Endothelial cell of umbilical vein (primary cell): ENCODE data around the gene SBF1. TPM values are rescaled to one million over a fixed set of nuclear protein-coding genes. Genes with fewer than 3 reads are reported as not detected.

Experiments used
- BruUV-seq: library from RNA; stranded (reverse); fragments of 400-500 nt; replicated peaks from 2 replicates; lab custom pipeline; 2021; lab: Mats Ljungman, UMichigan
- CTCF ChIA-PET: fragments of 300-600, 350-600 bp; sonication (Branson Sonifier 250); formaldehyde crosslinking; loops from one replicate; lab custom pipeline; 2021; ENCODE audit warnings: antibody characterized with exemption, inconsistent platforms; lab: Charles Lee
- POLR2A ChIA-PET: fragments of 300-600, 350-600 bp; sonication (Branson Sonifier 250); formaldehyde crosslinking; loops from one replicate; lab custom pipeline; 2021; ENCODE audit warnings: antibody characterized with exemption, inconsistent platforms; lab: Charles Lee
- DNase-seq: peaks from one replicate; pipeline ENCODE4 v3.0.0-alpha.2; 2011; ENCODE audit warnings: low read depth, low spot score
- FAIRE-seq: peaks from 2 replicates; lab custom pipeline; 2011; peaks lifted over from hg19 to GRCh38; lab: Jason Lieb, UNC
- H2AFZ ChIP-seq: 2 replicates; pipeline ENCODE4 v1.6.0; 2012; ENCODE audit warnings: low read depth, low read length, control low read depth, inconsistent platforms
- H3K27ac ChIP-seq: 2 replicates; pipeline ENCODE4 v1.5.1; 2011; ENCODE audit warnings: low read depth, mild to moderate bottlenecking, control low read depth, low read length, moderate library complexity; ENCODE audit not compliant: insufficient read depth
- H3K27me3 ChIP-seq, 2 experiments: 2 replicates each; pipeline versions ENCODE4 v1.6.0 to v1.6.1; 2011; ENCODE audit warnings: low read length in 2 of 2, mixed read lengths in 1 of 2; ENCODE audit not compliant: control insufficient read depth in 2 of 2, insufficient read depth in 2 of 2
- H3K36me3 ChIP-seq, 2 experiments: 2 replicates in 1 of 2; 3 replicates in 1 of 2; pipeline ENCODE4 v1.5.1; 2011; ENCODE audit warnings: low read length in 2 of 2, mild to moderate bottlenecking in 1 of 2, moderate library complexity in 1 of 2; ENCODE audit not compliant: control insufficient read depth in 2 of 2, insufficient read depth in 2 of 2; ENCODE audit errors: extremely low read depth in 1 of 2
- H3K4me1 ChIP-seq: 3 replicates; pipeline ENCODE4 v1.5.1; 2011; ENCODE audit warnings: mild to moderate bottlenecking, low read length; ENCODE audit not compliant: control insufficient read depth, insufficient read depth; ENCODE audit errors: extremely low read depth
- H3K4me2 ChIP-seq: 2 replicates; pipeline ENCODE4 v1.6.1; 2011; ENCODE audit warnings: low read length, control low read depth, mixed read lengths; ENCODE audit not compliant: insufficient read depth
- H3K4me3 ChIP-seq, 3 experiments: fragments of 200-600 bp in 1 of 3; sonication (generic), shearing (Covaris generic) in 1 of 3; replicated peaks in 1 of 3; 2 replicates each; pipeline ENCODE4 v1.5.1; 2011 to 2016; ENCODE audit warnings: control low read depth in 3 of 3, low read length in 3 of 3, mild to moderate bottlenecking in 2 of 3, inconsistent platforms in 1 of 3, low read depth in 1 of 3, moderate library complexity in 1 of 3; ENCODE audit not compliant: insufficient read depth in 1 of 3
- H3K79me2 ChIP-seq: 2 replicates; pipeline ENCODE4 v1.6.0; 2012; ENCODE audit warnings: low read length, inconsistent platforms; ENCODE audit not compliant: control insufficient read depth, insufficient read depth
- H3K9ac ChIP-seq: replicated peaks from 2 replicates; pipeline ENCODE3; 2011; ENCODE audit warnings: low read length, control low read depth; ENCODE audit not compliant: insufficient read depth; ENCODE audit errors: extremely low read depth
- H3K9me1 ChIP-seq: replicated peaks from 3 replicates; pipeline ENCODE4 v1.6.0; 2011; ENCODE audit warnings: mild to moderate bottlenecking, low read length; ENCODE audit not compliant: control insufficient read depth, insufficient read depth; ENCODE audit errors: extremely low read depth
- H3K9me3 ChIP-seq: replicated peaks from 2 replicates; pipeline ENCODE4 v1.5.1; 2012; ENCODE audit warnings: low read length, inconsistent platforms; ENCODE audit not compliant: control insufficient read depth, insufficient read depth
- H4K20me1 ChIP-seq: replicated peaks from 2 replicates; pipeline ENCODE3; 2011; ENCODE audit warnings: mild to moderate bottlenecking, low read length; ENCODE audit not compliant: control insufficient read depth, insufficient read depth; ENCODE audit errors: extremely low read depth
- CTCF ChIP-seq, 2 donors: IDR thresholded peaks; 1 replicate in 1 of 2; 2 replicates in 1 of 2; pipeline ENCODE4 v1.5.1; 2011; ENCODE audit warnings: low read length in 2 of 2, mild to moderate bottlenecking in 2 of 2, moderate library complexity in 2 of 2, control low read depth in 1 of 2, inconsistent platforms in 1 of 2, low read depth in 1 of 2; ENCODE audit not compliant: insufficient read depth in 1 of 2; ENCODE audit errors: extremely low read depth in 1 of 2
- EZH2 ChIP-seq: IDR thresholded peaks from 2 replicates; pipeline ENCODE4 v1.6.1; 2012; ENCODE audit warnings: borderline replicate concordance, low read depth, mild to moderate bottlenecking, moderate library complexity, low read length, inconsistent platforms; ENCODE audit not compliant: severe bottlenecking
- FOS ChIP-seq: IDR thresholded peaks from 2 replicates; pipeline ENCODE4 v1.6.1; 2011; ENCODE audit warnings: mild to moderate bottlenecking, low read length, moderate library complexity, borderline replicate concordance; ENCODE audit not compliant: insufficient read depth
- GATA2 ChIP-seq: IDR thresholded peaks from 2 replicates; pipeline ENCODE4 v1.7.0; 2011; ENCODE audit warnings: low read depth, mild to moderate bottlenecking, moderate library complexity, mixed read lengths, low read length; ENCODE audit not compliant: insufficient read length, insufficient read depth
- JUN ChIP-seq: IDR thresholded peaks from 2 replicates; pipeline ENCODE4 v1.6.1; 2011; ENCODE audit warnings: borderline replicate concordance, low read depth; ENCODE audit not compliant: insufficient read length, insufficient read depth
- MAX ChIP-seq: IDR thresholded peaks from 2 replicates; pipeline ENCODE4 v1.6.1; 2011; ENCODE audit not compliant: insufficient read depth, insufficient read length
- MYC ChIP-seq: IDR thresholded peaks from one replicate; pipeline ENCODE4 v1.6.1; 2011; ENCODE audit warnings: mild to moderate bottlenecking, low read depth, low read length
- POLR2A ChIP-seq: IDR thresholded peaks from 2 replicates; pipeline ENCODE4 v1.6.1; 2012; ENCODE audit warnings: low read depth, mild to moderate bottlenecking, control low read depth, low read length
- POLR2AphosphoS5 ChIP-seq: IDR thresholded peaks from 2 replicates; pipeline ENCODE4 v1.6.1; 2012; ENCODE audit warnings: low read depth, mild to moderate bottlenecking, control low read depth, low read length, moderate library complexity; ENCODE audit not compliant: insufficient read depth
- dilution Hi-C: fragments of 300-500 bp; cut with MboI; formaldehyde crosslinking; loops from one replicate; pipeline ENCODE4 v1.15.0; 2019; ENCODE audit warnings: low sequenced_read_pairs; ENCODE audit not compliant: extremely low pct_ligation_motif_present
- intact Hi-C: fragments of 100-400 bp; cut with micrococcal nuclease; formaldehyde crosslinking; loops from one replicate; pipeline ENCODE4 v1.10.0; 2022
- polyA plus RNA-seq, 4 experiments: library from polyadenylated mRNA; depleted of rRNA in 3 of 4; stranded (reverse) in 3 of 4; unstranded in 1 of 4; fragments of >200 nt; gene quantifications; 2 replicates each; pipeline versions ENCODE4 v1.2.1 to v1.2.3, GENCODE V29; 2011 to 2012; ENCODE audit warnings: missing spikeins in 1 of 4
- total RNA-seq: library from RNA; stranded (reverse); gene quantifications from 2 replicates; pipeline ENCODE4 v1.2.3, GENCODE V29; 2021

The SBF1 gene
- total and polyA plus RNA-seq, 2 donors (not counting 3 experiments of a cell fraction or from before 2014, with no cell fraction given) = 36.3 to 68.6 TPM

- H3K27ac ChIP-seq = no peak overlapping the region
- no TSS peak for BruUV-seq
- H3K4me2 ChIP-seq = no peak overlapping the region
- intact Hi-C loops (no loop called here), dilution Hi-C loops (no loop called here)
- no peaks in the 10 kb centered on the region for H3K9me1 ChIP-seq
- H3K9me3 ChIP-seq = no peaks in the 10 kb centered on the region
- FAIRE-seq (no peak), DNase-seq (no peak)
- no peak overlapping the region for H3K4me3 ChIP-seq
- no peaks in the 10 kb centered on the region for H3K79me2 ChIP-seq
- no peak overlapping the region for H3K9ac ChIP-seq
- H4K20me1 ChIP-seq = no peaks in the 10 kb centered on the region
- ChIA-PET CTCF (no interaction called here), POLR2A (no interaction called here)
- no peaks in the 10 kb centered on the region for H3K4me1 ChIP-seq
- H3K27me3 ChIP-seq = no peaks in the 10 kb centered on the region
- TF ChIP-seq GATA2 (no peak), CTCF (IDR thresholded peaks at IDR 0.05; ENCODE audit: extremely low read depth in 1 of 2, insufficient read depth in 1 of 2, low read depth in 1 of 2, low read length in 2 of 2) (no peak), JUN (no peak), POLR2AphosphoS5 (no peak), EZH2 (no peak), MAX (no peak), POLR2A (no peak), MYC (no peak), FOS (no peak)
- H3K36me3 ChIP-seq = no peaks in the 10 kb centered on the region
- H2AFZ ChIP-seq = no peak overlapping the region
Observed at GRCh38 chr22:50488006-50488677, 13.3 kb upstream of the SBF1 start.
